Adrenal gland (tissue), 5 donors: ENCODE data around the gene FZD8.

Experiments used
- POLR2A ChIP-seq, 2 donors: fragments of 450-650 bp; IDR thresholded peaks; one replicate each; pipeline ENCODE4 v1.6.1; 2017; ENCODE audit warnings: antibody characterized with exemption in 2 of 2, mild to moderate bottlenecking in 2 of 2, moderate library complexity in 1 of 2
- TF ChIP-seq, protein P1 (sequence below), 6 experiments: fragments of 450-650 bp in 4 of 6; fragments of 200-600 bp in 2 of 6; sonication (generic) in 1 of 6; IDR thresholded peaks; 1 replicate in 5 of 6; 2 replicates in 1 of 6; pipeline versions ENCODE4 v1.5.1 to v1.8.0; 2016 to 2021; ENCODE audit warnings: antibody characterized with exemption in 6 of 6, mild to moderate bottlenecking in 2 of 6, moderate library complexity in 1 of 6
- donor health status: DM: no; HTN: no; CAD: no.

DNA sequence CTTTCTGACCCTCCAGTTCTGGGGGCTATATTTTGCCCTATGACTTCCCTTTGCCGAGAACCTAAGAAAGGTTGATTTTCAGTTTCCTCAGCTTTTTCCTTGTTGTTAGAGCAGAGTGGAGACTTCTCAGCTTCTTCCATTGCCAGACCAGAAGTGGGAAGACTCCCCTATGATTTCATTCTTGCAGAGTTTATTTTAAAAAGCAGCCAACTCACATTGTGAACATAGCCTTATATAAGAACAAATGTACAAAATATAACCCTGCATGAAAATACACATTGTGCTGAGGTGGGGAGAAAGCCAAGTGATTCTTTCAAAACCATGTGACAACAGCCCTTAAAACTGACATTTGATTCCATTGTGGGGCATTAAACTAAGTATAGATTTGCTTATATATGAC, 33.8 kb upstream of the FZD8 start:
- TF ChIP-seq, protein P1, sequence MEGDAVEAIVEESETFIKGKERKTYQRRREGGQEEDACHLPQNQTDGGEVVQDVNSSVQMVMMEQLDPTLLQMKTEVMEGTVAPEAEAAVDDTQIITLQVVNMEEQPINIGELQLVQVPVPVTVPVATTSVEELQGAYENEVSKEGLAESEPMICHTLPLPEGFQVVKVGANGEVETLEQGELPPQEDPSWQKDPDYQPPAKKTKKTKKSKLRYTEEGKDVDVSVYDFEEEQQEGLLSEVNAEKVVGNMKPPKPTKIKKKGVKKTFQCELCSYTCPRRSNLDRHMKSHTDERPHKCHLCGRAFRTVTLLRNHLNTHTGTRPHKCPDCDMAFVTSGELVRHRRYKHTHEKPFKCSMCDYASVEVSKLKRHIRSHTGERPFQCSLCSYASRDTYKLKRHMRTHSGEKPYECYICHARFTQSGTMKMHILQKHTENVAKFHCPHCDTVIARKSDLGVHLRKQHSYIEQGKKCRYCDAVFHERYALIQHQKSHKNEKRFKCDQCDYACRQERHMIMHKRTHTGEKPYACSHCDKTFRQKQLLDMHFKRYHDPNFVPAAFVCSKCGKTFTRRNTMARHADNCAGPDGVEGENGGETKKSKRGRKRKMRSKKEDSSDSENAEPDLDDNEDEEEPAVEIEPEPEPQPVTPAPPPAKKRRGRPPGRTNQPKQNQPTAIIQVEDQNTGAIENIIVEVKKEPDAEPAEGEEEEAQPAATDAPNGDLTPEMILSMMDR (IDR thresholded peaks at IDR 0.05), result no peak
- TF ChIP-seq POLR2A (IDR thresholded peaks at IDR 0.05), result no peak
